WTC11 (cell line): Measurements from ENCODE around the gene AGBL1.

Experiments used
- NFE2L1 ChIP-seq: sonication (generic); formaldehyde crosslinking; IDR thresholded peaks from 2 replicates; pipeline ENCODE4 v1.8.1; 2023; ENCODE audit warnings: missing genetic modification reagents
- RELA ChIP-seq: sonication (generic); formaldehyde crosslinking; IDR thresholded peaks from 2 replicates; pipeline ENCODE4 v1.8.1; 2022; ENCODE audit warnings: missing genetic modification reagents, mild to moderate bottlenecking, borderline replicate concordance
- ZNF138 ChIP-seq: sonication (generic); formaldehyde crosslinking; conservative IDR thresholded peaks from 2 replicates; pipeline ENCODE4 v1.8.1; 2022; ENCODE audit warnings: mild to moderate bottlenecking, moderate library complexity, missing genetic modification reagents
- ZNF317 ChIP-seq: sonication (generic); formaldehyde crosslinking; IDR thresholded peaks from 2 replicates; pipeline ENCODE4 v1.8.1; 2023; ENCODE audit warnings: low read depth, mild to moderate bottlenecking, moderate library complexity, missing genetic modification reagents, borderline replicate concordance
- TF ChIP-seq, protein P1 (sequence below): fragments of 200-600 bp; IDR thresholded peaks from 2 replicates; pipeline ENCODE4 v1.8.0; 2022; ENCODE audit warnings: antibody characterized with exemption
- TF ChIP-seq, protein P2 (sequence below): fragments of 250-450 bp; sonication (Bioruptor Pico); IDR thresholded peaks from 2 replicates; pipeline ENCODE4 v1.9.0; 2021; ENCODE audit warnings: moderate library complexity, mild to moderate bottlenecking, inconsistent platforms, borderline replicate concordance
- TF ChIP-seq, protein P3 (sequence below): sonication (generic); formaldehyde crosslinking; conservative IDR thresholded peaks from 2 replicates; pipeline ENCODE4 v1.8.1; 2023; ENCODE audit warnings: mild to moderate bottlenecking, low read depth, missing genetic modification reagents, moderate library complexity
- TF ChIP-seq, protein P4 (sequence below): sonication (generic); formaldehyde crosslinking; IDR thresholded peaks from 2 replicates; pipeline ENCODE4 v1.8.0; 2022; ENCODE audit warnings: mild to moderate bottlenecking, missing genetic modification reagents
- TF ChIP-seq, protein P5 (sequence below): sonication (generic); formaldehyde crosslinking; IDR thresholded peaks from 2 replicates; pipeline ENCODE4 v1.8.0; 2022; ENCODE audit warnings: mild to moderate bottlenecking, missing genetic modification reagents
- TF ChIP-seq, protein P6 (sequence below): sonication (generic); formaldehyde crosslinking; IDR thresholded peaks from 2 replicates; pipeline ENCODE4 v1.8.1; 2023; ENCODE audit warnings: mild to moderate bottlenecking, moderate library complexity, missing genetic modification reagents

DNA sequence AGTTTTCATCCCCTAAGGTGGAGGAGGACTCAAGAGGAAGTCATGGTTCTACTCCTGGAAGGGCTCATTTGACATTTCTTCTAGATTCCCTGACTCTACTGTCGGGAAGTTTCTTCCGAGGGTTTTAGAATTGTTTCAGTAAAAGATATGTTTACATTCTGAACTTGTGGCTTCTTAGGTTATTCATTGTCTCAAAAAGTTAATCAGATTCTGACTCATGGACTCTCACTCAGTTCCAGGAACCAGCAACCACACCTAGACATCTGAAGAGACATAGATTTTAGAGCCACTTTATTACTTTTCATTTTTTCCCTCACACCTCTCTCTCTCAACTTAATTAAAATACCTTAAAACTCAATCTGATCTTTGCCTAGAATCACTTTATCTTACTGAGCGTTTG is 862.6 kb downstream of the AGBL1 start:
- TF ChIP-seq NFE2L1 (CRISPR knock-in tag): no peak
- TF ChIP-seq, protein P1, sequence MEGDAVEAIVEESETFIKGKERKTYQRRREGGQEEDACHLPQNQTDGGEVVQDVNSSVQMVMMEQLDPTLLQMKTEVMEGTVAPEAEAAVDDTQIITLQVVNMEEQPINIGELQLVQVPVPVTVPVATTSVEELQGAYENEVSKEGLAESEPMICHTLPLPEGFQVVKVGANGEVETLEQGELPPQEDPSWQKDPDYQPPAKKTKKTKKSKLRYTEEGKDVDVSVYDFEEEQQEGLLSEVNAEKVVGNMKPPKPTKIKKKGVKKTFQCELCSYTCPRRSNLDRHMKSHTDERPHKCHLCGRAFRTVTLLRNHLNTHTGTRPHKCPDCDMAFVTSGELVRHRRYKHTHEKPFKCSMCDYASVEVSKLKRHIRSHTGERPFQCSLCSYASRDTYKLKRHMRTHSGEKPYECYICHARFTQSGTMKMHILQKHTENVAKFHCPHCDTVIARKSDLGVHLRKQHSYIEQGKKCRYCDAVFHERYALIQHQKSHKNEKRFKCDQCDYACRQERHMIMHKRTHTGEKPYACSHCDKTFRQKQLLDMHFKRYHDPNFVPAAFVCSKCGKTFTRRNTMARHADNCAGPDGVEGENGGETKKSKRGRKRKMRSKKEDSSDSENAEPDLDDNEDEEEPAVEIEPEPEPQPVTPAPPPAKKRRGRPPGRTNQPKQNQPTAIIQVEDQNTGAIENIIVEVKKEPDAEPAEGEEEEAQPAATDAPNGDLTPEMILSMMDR: no peak
- TF ChIP-seq, protein P2, sequence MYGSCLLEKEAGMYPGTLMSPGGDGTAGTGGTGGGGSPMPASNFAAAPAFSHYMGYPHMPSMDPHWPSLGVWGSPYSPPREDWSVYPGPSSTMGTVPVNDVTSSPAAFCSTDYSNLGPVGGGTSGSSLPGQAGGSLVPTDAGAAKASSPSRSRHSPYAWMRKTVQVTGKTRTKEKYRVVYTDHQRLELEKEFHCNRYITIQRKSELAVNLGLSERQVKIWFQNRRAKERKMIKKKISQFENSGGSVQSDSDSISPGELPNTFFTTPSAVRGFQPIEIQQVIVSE (CRISPR knock-in tag): no peak
- TF ChIP-seq ZNF138 (CRISPR knock-in tag): no peak
- TF ChIP-seq, protein P3, sequence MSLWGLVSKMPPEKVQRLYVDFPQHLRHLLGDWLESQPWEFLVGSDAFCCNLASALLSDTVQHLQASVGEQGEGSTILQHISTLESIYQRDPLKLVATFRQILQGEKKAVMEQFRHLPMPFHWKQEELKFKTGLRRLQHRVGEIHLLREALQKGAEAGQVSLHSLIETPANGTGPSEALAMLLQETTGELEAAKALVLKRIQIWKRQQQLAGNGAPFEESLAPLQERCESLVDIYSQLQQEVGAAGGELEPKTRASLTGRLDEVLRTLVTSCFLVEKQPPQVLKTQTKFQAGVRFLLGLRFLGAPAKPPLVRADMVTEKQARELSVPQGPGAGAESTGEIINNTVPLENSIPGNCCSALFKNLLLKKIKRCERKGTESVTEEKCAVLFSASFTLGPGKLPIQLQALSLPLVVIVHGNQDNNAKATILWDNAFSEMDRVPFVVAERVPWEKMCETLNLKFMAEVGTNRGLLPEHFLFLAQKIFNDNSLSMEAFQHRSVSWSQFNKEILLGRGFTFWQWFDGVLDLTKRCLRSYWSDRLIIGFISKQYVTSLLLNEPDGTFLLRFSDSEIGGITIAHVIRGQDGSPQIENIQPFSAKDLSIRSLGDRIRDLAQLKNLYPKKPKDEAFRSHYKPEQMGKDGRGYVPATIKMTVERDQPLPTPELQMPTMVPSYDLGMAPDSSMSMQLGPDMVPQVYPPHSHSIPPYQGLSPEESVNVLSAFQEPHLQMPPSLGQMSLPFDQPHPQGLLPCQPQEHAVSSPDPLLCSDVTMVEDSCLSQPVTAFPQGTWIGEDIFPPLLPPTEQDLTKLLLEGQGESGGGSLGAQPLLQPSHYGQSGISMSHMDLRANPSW (CRISPR knock-in tag): no peak
- TF ChIP-seq, protein P4, sequence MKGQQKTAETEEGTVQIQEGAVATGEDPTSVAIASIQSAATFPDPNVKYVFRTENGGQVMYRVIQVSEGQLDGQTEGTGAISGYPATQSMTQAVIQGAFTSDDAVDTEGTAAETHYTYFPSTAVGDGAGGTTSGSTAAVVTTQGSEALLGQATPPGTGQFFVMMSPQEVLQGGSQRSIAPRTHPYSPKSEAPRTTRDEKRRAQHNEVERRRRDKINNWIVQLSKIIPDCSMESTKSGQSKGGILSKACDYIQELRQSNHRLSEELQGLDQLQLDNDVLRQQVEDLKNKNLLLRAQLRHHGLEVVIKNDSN (CRISPR knock-in tag): no peak
- TF ChIP-seq RELA (CRISPR knock-in tag): no peak
- TF ChIP-seq, protein P5, sequence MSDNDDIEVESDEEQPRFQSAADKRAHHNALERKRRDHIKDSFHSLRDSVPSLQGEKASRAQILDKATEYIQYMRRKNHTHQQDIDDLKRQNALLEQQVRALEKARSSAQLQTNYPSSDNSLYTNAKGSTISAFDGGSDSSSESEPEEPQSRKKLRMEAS (CRISPR knock-in tag): no peak
- TF ChIP-seq ZNF317 (CRISPR knock-in tag): no peak
- TF ChIP-seq, protein P6, sequence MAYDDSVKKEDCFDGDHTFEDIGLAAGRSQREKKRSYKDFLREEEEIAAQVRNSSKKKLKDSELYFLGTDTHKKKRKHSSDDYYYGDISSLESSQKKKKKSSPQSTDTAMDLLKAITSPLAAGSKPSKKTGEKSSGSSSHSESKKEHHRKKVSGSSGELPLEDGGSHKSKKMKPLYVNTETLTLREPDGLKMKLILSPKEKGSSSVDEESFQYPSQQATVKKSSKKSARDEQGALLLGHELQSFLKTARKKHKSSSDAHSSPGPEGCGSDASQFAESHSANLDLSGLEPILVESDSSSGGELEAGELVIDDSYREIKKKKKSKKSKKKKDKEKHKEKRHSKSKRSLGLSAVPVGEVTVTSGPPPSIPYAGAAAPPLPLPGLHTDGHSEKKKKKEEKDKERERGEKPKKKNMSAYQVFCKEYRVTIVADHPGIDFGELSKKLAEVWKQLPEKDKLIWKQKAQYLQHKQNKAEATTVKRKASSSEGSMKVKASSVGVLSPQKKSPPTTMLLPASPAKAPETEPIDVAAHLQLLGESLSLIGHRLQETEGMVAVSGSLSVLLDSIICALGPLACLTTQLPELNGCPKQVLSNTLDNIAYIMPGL (CRISPR knock-in tag): no peak
